H1 (cell line): Measurements from ENCODE around the gene SIDT1. TPM values are rescaled to one million over a fixed set of nuclear protein-coding genes. Genes with fewer than 3 reads are reported as not detected.

Experiments used
- CTCF ChIA-PET: fragments of 300-600 bp; sonication (Branson Sonifier 250); formaldehyde crosslinking; loops from one replicate; lab custom pipeline; 2021; ENCODE audit not compliant: partially characterized antibody; lab: Charles Lee
- POLR2A ChIA-PET: fragments of 300-600 bp; sonication (Branson Sonifier 250); formaldehyde crosslinking; loops from one replicate; lab custom pipeline; 2021; ENCODE audit warnings: inconsistent platforms; ENCODE audit not compliant: partially characterized antibody; lab: Charles Lee
- DNase-seq, 2 experiments: peaks; one replicate each; pipeline versions ENCODE4 v3.0.0 to v3.0.0-alpha.2; 2010 to 2022; ENCODE audit warnings: low spot score in 2 of 2, low read depth in 1 of 2, mixed read lengths in 1 of 2
- FAIRE-seq: peaks from 2 replicates; lab custom pipeline; 2011; peaks lifted over from hg19 to GRCh38; lab: Jason Lieb, UNC
- H2AFZ ChIP-seq: 2 replicates; pipeline ENCODE4 v1.8.1; 2012; ENCODE audit warnings: low read length, inconsistent platforms
- H2AK5ac ChIP-seq: 2 replicates; pipeline ENCODE4 v1.6.1; 2013; ENCODE audit warnings: low read depth, low read length
- H2BK120ac ChIP-seq: replicated peaks from 2 replicates; pipeline ENCODE3; 2013; ENCODE audit warnings: low read depth, low read length, inconsistent platforms
- H2BK12ac ChIP-seq: 2 replicates; pipeline ENCODE4 v1.6.1; 2013; ENCODE audit warnings: low read depth, low read length
- H2BK15ac ChIP-seq: 2 replicates; pipeline ENCODE4 v1.6.1; 2013; ENCODE audit warnings: low read length
- H2BK20ac ChIP-seq: 2 replicates; pipeline ENCODE4 v1.6.1; 2013; ENCODE audit warnings: low read length
- H2BK5ac ChIP-seq: 2 replicates; pipeline ENCODE4 v1.6.1; 2013; ENCODE audit warnings: low read depth, low read length
- H3K14ac ChIP-seq: 2 replicates; pipeline ENCODE4 v1.6.1; 2013; ENCODE audit warnings: inconsistent platforms; ENCODE audit not compliant: insufficient read length
- H3K18ac ChIP-seq: 2 replicates; pipeline ENCODE4 v1.6.1; 2013; ENCODE audit warnings: low read length; ENCODE audit errors: extremely low read depth
- H3K23ac ChIP-seq: 2 replicates; pipeline ENCODE4 v1.6.1; 2013; ENCODE audit warnings: inconsistent platforms; ENCODE audit not compliant: insufficient read length
- H3K23me2 ChIP-seq: 2 replicates; pipeline ENCODE4 v1.6.1; 2013; ENCODE audit warnings: low read depth, low read length
- H3K27ac ChIP-seq: 2 replicates; pipeline ENCODE4 v1.6.1; 2011; ENCODE audit warnings: low read depth, low read length, inconsistent platforms
- H3K27me3 ChIP-seq, 4 experiments: replicated peaks in 1 of 4; 1 replicate in 1 of 4; 2 replicates in 3 of 4; pipeline versions ENCODE4 v1.6.1 to v1.8.1; 2011 to 2013; ENCODE audit warnings: low read length in 3 of 4, mild to moderate bottlenecking in 3 of 4, inconsistent platforms in 2 of 4, mixed read lengths in 2 of 4, moderate library complexity in 1 of 4; ENCODE audit not compliant: control insufficient read depth in 3 of 4, insufficient read depth in 3 of 4; ENCODE audit errors: extremely low read depth in 1 of 4
- H3K36me3 ChIP-seq, 4 experiments: 2 replicates each; pipeline versions ENCODE4 v1.6.1 to v1.8.1; 2011 to 2013; ENCODE audit warnings: mild to moderate bottlenecking in 4 of 4, low read length in 3 of 4, moderate library complexity in 2 of 4, control low read depth in 1 of 4, inconsistent platforms in 1 of 4; ENCODE audit not compliant: insufficient read depth in 4 of 4, control insufficient read depth in 2 of 4
- H3K4ac ChIP-seq: replicated peaks from 2 replicates; pipeline ENCODE3; 2013; ENCODE audit warnings: low read length, low read depth, mixed read lengths, inconsistent platforms; ENCODE audit not compliant: insufficient read length
- H3K4me1 ChIP-seq, 4 experiments: replicated peaks in 1 of 4; 1 replicate in 1 of 4; 2 replicates in 3 of 4; pipeline versions ENCODE4 v1.6.1 to v1.8.1; 2011 to 2013; ENCODE audit warnings: low read length in 3 of 4, inconsistent platforms in 2 of 4, mixed read lengths in 1 of 4; ENCODE audit not compliant: insufficient read depth in 4 of 4, control insufficient read depth in 3 of 4
- H3K4me2 ChIP-seq, 2 experiments: 2 replicates each; pipeline versions ENCODE4 v1.6.1 to v1.8.1; 2011 to 2013; ENCODE audit warnings: low read depth in 2 of 2, low read length in 2 of 2, control low read depth in 1 of 2, inconsistent platforms in 1 of 2, mild to moderate bottlenecking in 1 of 2; ENCODE audit not compliant: insufficient read depth in 1 of 2
- H3K4me3 ChIP-seq, 4 experiments: fragments of 200-600, 300-600 bp in 1 of 4; sonication (generic), shearing (Covaris generic), sonication (Bioruptor Twin) in 1 of 4; 2 replicates each; pipeline versions ENCODE4 v1.5.1 to v1.8.1; 2011 to 2016; ENCODE audit warnings: low read length in 4 of 4, low read depth in 3 of 4, control low read depth in 2 of 4, inconsistent platforms in 2 of 4, mild to moderate bottlenecking in 2 of 4, mixed read lengths in 1 of 4, moderate library complexity in 1 of 4; ENCODE audit not compliant: insufficient read depth in 2 of 4; ENCODE audit errors: extremely low read depth in 1 of 4
- H3K56ac ChIP-seq: replicated peaks from 2 replicates; pipeline ENCODE3; 2013; ENCODE audit warnings: low read depth, mild to moderate bottlenecking, mixed read lengths, low read length, inconsistent platforms; ENCODE audit not compliant: insufficient read length
- H3K79me1 ChIP-seq: 2 replicates; pipeline ENCODE4 v1.6.1; 2013; ENCODE audit warnings: low read depth, low read length, control low read depth
- H3K79me2 ChIP-seq, 2 experiments: 2 replicates each; pipeline versions ENCODE4 v1.6.1 to v1.8.1; 2012 to 2013; ENCODE audit warnings: low read length in 2 of 2, mild to moderate bottlenecking in 2 of 2, inconsistent platforms in 1 of 2; ENCODE audit not compliant: insufficient read depth in 2 of 2, control insufficient read depth in 1 of 2
- H3K9ac ChIP-seq, 4 experiments: replicated peaks in 1 of 4; 1 replicate in 1 of 4; 2 replicates in 3 of 4; pipeline versions ENCODE4 v1.6.1 to v1.8.1; 2011 to 2013; ENCODE audit warnings: low read depth in 3 of 4, low read length in 3 of 4, control low read depth in 2 of 4, mild to moderate bottlenecking in 2 of 4, moderate library complexity in 2 of 4, inconsistent platforms in 1 of 4; ENCODE audit errors: extremely low read depth in 1 of 4
- H3K9me3 ChIP-seq, 2 experiments: 2 replicates each; pipeline versions ENCODE4 v1.6.1 to v1.8.1; 2012 to 2013; ENCODE audit warnings: mild to moderate bottlenecking in 2 of 2, moderate library complexity in 2 of 2, control low read depth in 1 of 2, inconsistent platforms in 1 of 2, low read depth in 1 of 2, low read length in 1 of 2, mixed read lengths in 1 of 2; ENCODE audit not compliant: insufficient read depth in 2 of 2
- H4K20me1 ChIP-seq, 2 experiments: replicated peaks in 1 of 2; 2 replicates each; pipeline versions ENCODE3 to v1.8.1; 2011 to 2013; ENCODE audit warnings: inconsistent platforms in 2 of 2, low read length in 2 of 2, mild to moderate bottlenecking in 1 of 2; ENCODE audit not compliant: insufficient read depth in 2 of 2, control insufficient read depth in 1 of 2
- H4K5ac ChIP-seq: 2 replicates; pipeline ENCODE4 v1.6.1; 2013; ENCODE audit warnings: low read length, low read depth, mixed read lengths, inconsistent platforms; ENCODE audit not compliant: insufficient read length
- H4K8ac ChIP-seq: 2 replicates; pipeline ENCODE4 v1.8.0; 2013; ENCODE audit warnings: mild to moderate bottlenecking, moderate library complexity, low read length, inconsistent platforms; ENCODE audit not compliant: insufficient read depth; ENCODE audit errors: extremely low read depth
- H4K91ac ChIP-seq: replicated peaks from 2 replicates; pipeline ENCODE3; 2013; ENCODE audit warnings: low read length, mixed read lengths, inconsistent platforms; ENCODE audit not compliant: insufficient read length
- RAD21 ChIP-seq, 2 experiments: IDR thresholded peaks in 1 of 2; conservative IDR thresholded peaks in 1 of 2; 2 replicates each; pipeline ENCODE4 v1.6.1; 2011; ENCODE audit warnings: low read depth in 2 of 2, low read length in 2 of 2, improper control_type of control experiment in 1 of 2, inconsistent platforms in 1 of 2, mild to moderate bottlenecking in 1 of 2, moderate library complexity in 1 of 2
- TBP ChIP-seq: IDR thresholded peaks from 2 replicates; pipeline ENCODE4 v1.6.1; 2011; ENCODE audit warnings: low read depth, low read length, improper control_type of control experiment
- WGBS, 2 experiments: shearing (Covaris generic) in 1 of 2; methylation state at CpG; one replicate each; pipeline versions ENCODE4 v1.1.6 to v1.1.7; 2013 to 2015; ENCODE audit warnings: low lambda C conversion rate in 2 of 2, mixed read lengths in 2 of 2, inconsistent platforms in 1 of 2, low coverage in 1 of 2, missing lambda C conversion rate in 1 of 2; ENCODE audit not compliant: insufficient replicate concordance in 2 of 2, insufficient coverage in 1 of 2, insufficient read length in 1 of 2; ENCODE audit errors: extremely low coverage in 1 of 2, missing lambda C conversion rate in 1 of 2; 5-methylcytosine and 5-hydroxymethylcytosine counted together
- polyA plus RNA-seq, 7 experiments: library from polyadenylated mRNA; depleted of rRNA in 3 of 7; stranded (reverse) in 5 of 7; unstranded in 2 of 7; fragments of >200 nt in 5 of 7; fragments of 200-250 nt in 2 of 7; gene quantifications; 1 replicate in 5 of 7; 2 replicates in 1 of 7; 4 replicates in 1 of 7; pipeline versions ENCODE4 v1.2.1 to v1.2.3, GENCODE V29; 2011 to 2013; ENCODE audit warnings: missing spikeins in 2 of 7, mixed read lengths in 2 of 7
- total RNA-seq: library from RNA; stranded (reverse); fragmentation: NEBNext Ultra II Directional; extraction: Animal tissue kit (Norgen Biotek cat#: 25700); gene quantifications from 2 replicates; pipeline ENCODE4 v1.2.1, GENCODE V29; 2021
- TF ChIP-seq, protein P1 (sequence below), 3 experiments: IDR thresholded peaks; 1 replicate in 2 of 3; 2 replicates in 1 of 3; pipeline versions ENCODE4 v1.5.1 to v1.6.1; 2011; ENCODE audit warnings: low read length in 3 of 3, mild to moderate bottlenecking in 3 of 3, inconsistent platforms in 2 of 3, low read depth in 1 of 3, moderate library complexity in 1 of 3; ENCODE audit not compliant: insufficient read depth in 1 of 3; ENCODE audit errors: control extremely low read depth in 1 of 3

The SIDT1 gene
- total and polyA plus RNA-seq, 2 of the 8 experiments (the other 6 are each of a cell fraction or from before 2014, with no cell fraction given): 0.06 TPM; not detected in 1

DNA sequence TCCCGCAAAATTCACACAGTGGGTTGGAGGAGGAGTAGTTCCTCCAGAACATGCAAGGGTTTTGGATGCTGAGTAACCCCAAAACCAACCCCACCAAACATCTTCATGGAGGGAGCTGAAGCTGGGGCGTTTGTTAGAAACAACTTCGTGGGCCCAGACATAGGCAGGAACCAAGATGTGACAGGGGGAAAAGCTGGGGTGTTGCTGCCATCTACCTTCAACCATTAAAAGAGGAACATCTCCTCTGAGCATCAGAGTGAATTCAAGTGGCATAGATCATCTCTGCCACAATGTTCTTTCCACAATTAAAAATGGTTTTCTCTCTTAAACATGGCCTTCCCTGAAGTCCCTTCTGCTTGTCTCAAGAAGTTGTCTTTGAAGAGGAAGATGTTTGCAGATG, 20.5 kb downstream of the SIDT1 start:
- H2BK12ac ChIP-seq: no peak overlapping the region
- no peak overlapping the region for H4K8ac ChIP-seq
- no peak overlapping the region for H4K5ac ChIP-seq
- no peak overlapping the region for H3K4me3 ChIP-seq
- H3K14ac ChIP-seq: no peak overlapping the region
- peak overlapping the region; percentile 19; the same call in 1 of the 2 replicates for H2AFZ ChIP-seq
- 81% methylated on average over 3 of the region's 3 CpGs; no CpG with 5 or more reads in 1 of the 2 experiments for WGBS, 2 experiments
- no peak overlapping the region for H3K4ac ChIP-seq
- no peak for DNase-seq
- no peak overlapping the region for H4K91ac ChIP-seq
- no peak overlapping the region for H3K56ac ChIP-seq
- H2BK5ac ChIP-seq: no peak overlapping the region
- TF ChIP-seq RAD21 (IDR thresholded peaks at IDR 0.05 in 1 of 2, conservative IDR thresholded peaks at IDR 0.05 in 1 of 2; ENCODE audit: low read depth in 2 of 2, low read length in 2 of 2) (peak; percentile 56 to 70), TBP (no peak)
- TF ChIP-seq, protein P1, sequence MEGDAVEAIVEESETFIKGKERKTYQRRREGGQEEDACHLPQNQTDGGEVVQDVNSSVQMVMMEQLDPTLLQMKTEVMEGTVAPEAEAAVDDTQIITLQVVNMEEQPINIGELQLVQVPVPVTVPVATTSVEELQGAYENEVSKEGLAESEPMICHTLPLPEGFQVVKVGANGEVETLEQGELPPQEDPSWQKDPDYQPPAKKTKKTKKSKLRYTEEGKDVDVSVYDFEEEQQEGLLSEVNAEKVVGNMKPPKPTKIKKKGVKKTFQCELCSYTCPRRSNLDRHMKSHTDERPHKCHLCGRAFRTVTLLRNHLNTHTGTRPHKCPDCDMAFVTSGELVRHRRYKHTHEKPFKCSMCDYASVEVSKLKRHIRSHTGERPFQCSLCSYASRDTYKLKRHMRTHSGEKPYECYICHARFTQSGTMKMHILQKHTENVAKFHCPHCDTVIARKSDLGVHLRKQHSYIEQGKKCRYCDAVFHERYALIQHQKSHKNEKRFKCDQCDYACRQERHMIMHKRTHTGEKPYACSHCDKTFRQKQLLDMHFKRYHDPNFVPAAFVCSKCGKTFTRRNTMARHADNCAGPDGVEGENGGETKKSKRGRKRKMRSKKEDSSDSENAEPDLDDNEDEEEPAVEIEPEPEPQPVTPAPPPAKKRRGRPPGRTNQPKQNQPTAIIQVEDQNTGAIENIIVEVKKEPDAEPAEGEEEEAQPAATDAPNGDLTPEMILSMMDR (IDR thresholded peaks at IDR 0.05; ENCODE audit: control extremely low read depth in 1 of 3, insufficient read depth in 1 of 3, low read depth in 1 of 3, low read length in 3 of 3): peak in 2 of 3 experiments; percentile 36 to 40; a peak in 2 of 4 replicates
- no peaks in the 10 kb centered on the region for H3K4me1 ChIP-seq
- no peak overlapping the region for H3K23ac ChIP-seq
- no peaks in the 10 kb centered on the region for H3K79me2 ChIP-seq
- H2AK5ac ChIP-seq: no peak overlapping the region
- FAIRE-seq: no peak
- CTCF ChIA-PET: interaction anchor here (0.6 to 3.5 kb wide), 6 partner anchors 25 to 207 kb away, joined by 3 to 19 read pairs (median 10); no protein-coding TSS in a partner anchor
- no peak overlapping the region for H2BK20ac ChIP-seq
- H3K9me3 ChIP-seq: no peaks in the 10 kb centered on the region
- no peak overlapping the region for H2BK120ac ChIP-seq
- no peak overlapping the region for H3K9ac ChIP-seq
- no peak overlapping the region for H3K27ac ChIP-seq
- H3K79me1 ChIP-seq: no peaks in the 10 kb centered on the region
- no peak overlapping the region for H3K18ac ChIP-seq
- H3K27me3 ChIP-seq: no peaks in the 10 kb centered on the region
- no peaks in the 10 kb centered on the region; the same call in 1 of the 2 replicates for H3K23me2 ChIP-seq
- H3K36me3 ChIP-seq: no peaks in the 10 kb centered on the region
- H2BK15ac ChIP-seq: no peak overlapping the region
- POLR2A ChIA-PET: no interaction called here
- no peak overlapping the region for H3K4me2 ChIP-seq
- no peaks in the 10 kb centered on the region for H4K20me1 ChIP-seq
